ENCODE measurements around the gene EEFSEC. TPM values are rescaled to one million over a fixed set of nuclear protein-coding genes. Genes with fewer than 3 reads are reported as not detected.

EEFSEC gene
- total and polyA plus RNA-seq, 2 of the 4 experiments (the other 2 are of a cell fraction): 4.5 to 9.3 TPM

DNA sequence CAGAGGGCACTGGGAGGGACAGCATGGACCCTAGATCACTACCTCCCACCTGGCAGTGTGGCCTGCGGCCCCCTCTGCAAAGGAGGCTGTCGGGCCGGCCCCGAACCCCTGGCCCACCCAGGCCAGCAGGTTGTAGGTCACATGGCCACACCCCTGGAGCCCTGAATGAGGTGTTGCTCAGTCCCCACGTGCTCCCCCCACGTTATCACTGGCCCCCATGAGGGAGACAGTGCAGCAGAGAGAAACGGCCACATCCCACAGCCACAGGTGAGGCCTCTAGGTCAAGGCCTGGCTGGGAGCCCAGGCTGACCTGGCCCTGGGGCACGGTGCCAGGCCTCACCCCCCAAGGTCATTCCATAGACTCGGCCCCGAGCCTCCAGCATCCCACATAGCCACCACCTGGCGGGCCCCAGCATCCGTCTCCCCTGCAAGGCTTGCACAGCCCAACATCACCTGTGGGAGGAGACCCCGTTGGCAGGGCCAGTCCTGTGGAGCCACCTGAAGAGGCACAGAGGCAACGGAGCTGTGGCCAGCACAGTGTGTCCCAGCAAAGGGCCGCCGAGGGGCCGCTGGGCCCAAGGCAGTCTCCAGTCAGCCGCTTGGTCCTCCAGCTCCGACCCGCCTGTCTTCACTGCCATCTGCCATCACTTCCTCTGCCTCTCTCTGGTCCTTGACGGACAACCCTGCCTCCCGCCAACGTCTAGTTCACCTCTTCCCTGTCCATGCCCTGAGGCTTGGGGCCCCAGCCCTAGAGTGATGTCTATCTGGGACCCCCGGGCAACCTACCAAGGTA lies 260.3 kb downstream of the EEFSEC start:
- CTCF ChIA-PET: no interaction called here
- H2AK9ac ChIP-seq (replicated peaks; ENCODE audit: low read depth, low read length, poor library complexity): no peak overlapping the region
- 90% methylated on average over 10 of the region's 24 CpGs; no CpG with 5 or more reads in 1 of the 2 experiments for WGBS, 2 experiments (ENCODE audit: extremely low coverage in 2 of 2, insufficient read length in 1 of 2)
- in situ Hi-C loops (cut with MboI; ENCODE audit: low sequenced_read_pairs): no loop called here
- BruUV-seq (replicated peaks): no TSS peak
- H3K27me3 ChIP-seq (ENCODE audit: control insufficient read depth, insufficient read depth, low read length): no peaks in the 10 kb centered on the region
- no peak overlapping the region for H3K18ac ChIP-seq (ENCODE audit: low read depth, low read length)
- peaks cover 5% of the 10 kb centered on the region; the same call in 1 of the 2 replicates for H3K9me1 ChIP-seq (ENCODE audit: insufficient read depth, low read length)
- no peak overlapping the region for H3K4me3 ChIP-seq (ENCODE audit: insufficient read depth, low read depth, low read length)
- no peak overlapping the region for H3K27ac ChIP-seq (ENCODE audit: insufficient read depth, low read length)
- no peaks in the 10 kb centered on the region for H4K20me1 ChIP-seq (ENCODE audit: insufficient read depth, low read length)
- no peak overlapping the region for H3K14ac ChIP-seq (replicated peaks; ENCODE audit: low read depth, low read length)
- intact Hi-C loops (cut with micrococcal nuclease): no loop called here
- H4K8ac ChIP-seq (ENCODE audit: low read depth in 2 of 2, low read length in 2 of 2): no peak overlapping the region
- H2AFZ ChIP-seq (replicated peaks; ENCODE audit: low read length, poor library complexity): no peak overlapping the region
- no peaks in the 10 kb centered on the region for H3K9me3 ChIP-seq (ENCODE audit: control insufficient read depth, insufficient read depth, low read length)
- H2BK120ac ChIP-seq (ENCODE audit: low read depth, low read length): no peak overlapping the region
- H3K4ac ChIP-seq (ENCODE audit: low read depth, low read length): no peak overlapping the region
- no peak overlapping the region for H3K4me2 ChIP-seq (ENCODE audit: low read depth, low read length)
- no peak overlapping the region for H4K5ac ChIP-seq (ENCODE audit: low read depth, low read length)
- H3K23ac ChIP-seq (ENCODE audit: low read depth, low read length): no peak overlapping the region
- no peak overlapping the region for H3K9ac ChIP-seq (ENCODE audit: low read depth, low read length)
- POLR2A ChIA-PET (ENCODE audit: unreplicated experiment): no interaction called here
- no peak overlapping the region for H2BK20ac ChIP-seq (ENCODE audit: low read depth, low read length)
- no peak overlapping the region for H2BK15ac ChIP-seq (ENCODE audit: low read depth, low read length)
- 0 out of 2 replicates have a peak, but pooled peaks cover 3% of the 10 kb centered on the region for H3K4me1 ChIP-seq (ENCODE audit: control insufficient read depth, insufficient read depth, low read length)
- DNase-seq (no peak), ATAC-seq (ENCODE audit: low read depth) (no peak)
- no peak overlapping the region for H2AK5ac ChIP-seq (ENCODE audit: low read depth, low read length)
- no peak overlapping the region for H2BK5ac ChIP-seq (ENCODE audit: low read depth, low read length, poor library complexity, severe bottlenecking)
- H3K36me3 ChIP-seq (ENCODE audit: control insufficient read depth, insufficient read depth, low read length): no peaks in the 10 kb centered on the region
- dilution Hi-C loops (cut with HindIII; ENCODE audit: low sequenced_read_pairs, unreplicated experiment): no loop called here
- no peak overlapping the region for H3K56ac ChIP-seq (ENCODE audit: extremely low read depth, insufficient read depth, low read length)
- no peak overlapping the region for H4K91ac ChIP-seq (ENCODE audit: insufficient read depth, low read depth, low read length)
- H3K79me1 ChIP-seq (ENCODE audit: low read depth in 1 of 2, low read length in 2 of 2): no peaks in the 10 kb centered on the region
- TF ChIP-seq POLR2A (IDR thresholded peaks at IDR 0.05; ENCODE audit: low read depth, low read length) (no peak), MAFK (IDR thresholded peaks at IDR 0.05; ENCODE audit: low read depth, low read length) (no peak)
